ENCODE measurements around the gene RAB10. TPM values are rescaled to one million over a fixed set of nuclear protein-coding genes. Genes with fewer than 3 reads are reported as not detected.

RAB10 gene
- total and polyA plus RNA-seq, 3 donors from 2014 or later: 74.8 to 112 (median 96.8) TPM

GRCh38 chr2:26072925-26073768, 39.3 kb downstream of the RAB10 start:
- Histone ChIP-seq H3K9me3 (no peaks in the 10 kb centered on the region), H3K27ac (no peak overlapping the region), H3K27me3 (no peaks in the 10 kb centered on the region), H3K4me3 (no peak overlapping the region), H3K4me1 (peaks cover 20% of the 10 kb centered on the region), H3K36me3 (ENCODE audit: low read depth, missing control alignments) (no peaks in the 10 kb centered on the region)
- TF ChIP-seq POLR2A (IDR thresholded peaks at IDR 0.05) (no peak), CTCF (IDR thresholded peaks at IDR 0.05) (no peak)
- DNase-seq: no peak
- intact Hi-C loops (cut with DNase I; ENCODE audit: low total_unique reads): no loop called here
- WGBS, 2 donors: 38 to 47% methylated on average over 1 of the region's 1 CpG

DNA sequence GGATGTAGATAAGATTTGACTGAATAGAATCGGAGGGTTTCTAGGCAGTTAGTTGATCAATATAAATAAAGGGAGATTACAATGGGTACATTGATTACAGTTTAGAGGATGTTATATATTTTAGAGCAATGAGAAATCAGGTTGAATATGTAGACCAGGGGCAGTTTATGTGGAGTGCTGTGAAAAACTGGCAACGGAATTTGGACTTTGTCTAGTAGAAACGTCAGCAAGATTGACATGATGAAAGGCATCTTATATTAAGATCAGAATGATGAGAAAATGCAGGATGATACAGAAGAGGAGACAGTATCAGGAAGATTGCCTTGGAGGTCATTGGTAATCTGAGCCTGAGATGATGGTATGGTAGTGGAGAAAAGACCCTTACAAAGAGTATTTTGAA, 39.9 kb downstream of the RAB10 start:
- no peak overlapping the region for H3K4me3 ChIP-seq
- H3K9me3 ChIP-seq: no peaks in the 10 kb centered on the region
- 75 to 77% methylated on average over 3 of the region's 3 CpGs for WGBS, 2 donors
- no peaks in the 10 kb centered on the region for H3K27me3 ChIP-seq
- peaks cover 19% of the 10 kb centered on the region for H3K4me1 ChIP-seq
- no peaks in the 10 kb centered on the region for H3K36me3 ChIP-seq (ENCODE audit: low read depth, missing control alignments)
- intact Hi-C loops (cut with DNase I; ENCODE audit: low total_unique reads): no loop called here
- no peak for DNase-seq
- TF ChIP-seq POLR2A (IDR thresholded peaks at IDR 0.05): no peak
- TF ChIP-seq CTCF (IDR thresholded peaks at IDR 0.05): no peak
- H3K27ac ChIP-seq: no peak overlapping the region

DNA sequence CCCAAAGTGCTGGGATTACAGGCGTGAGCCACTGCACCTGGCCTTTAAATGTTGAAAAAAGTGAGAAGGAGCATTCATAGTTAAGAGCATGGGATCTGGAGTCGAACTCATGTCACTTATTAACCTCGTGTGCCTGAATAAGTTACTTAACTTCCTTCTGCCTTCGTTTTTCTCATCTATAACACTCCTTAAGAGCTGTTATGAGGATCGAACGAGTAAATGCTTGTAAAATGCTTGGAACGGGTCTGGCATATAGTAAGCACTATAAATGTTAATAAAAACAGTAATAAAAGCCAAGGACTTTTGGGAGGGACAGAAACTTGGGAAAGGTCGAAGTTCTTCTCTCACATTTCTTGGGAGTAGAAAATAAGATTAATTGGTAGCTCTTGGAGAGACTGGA, 40.8 kb downstream of the RAB10 start:
- no peaks in the 10 kb centered on the region for H3K9me3 ChIP-seq
- no peaks in the 10 kb centered on the region for H3K36me3 ChIP-seq (ENCODE audit: low read depth, missing control alignments)
- no peak for DNase-seq
- H3K27ac ChIP-seq: no peak overlapping the region
- H3K27me3 ChIP-seq: no peaks in the 10 kb centered on the region
- TF ChIP-seq CTCF (IDR thresholded peaks at IDR 0.05) (no peak), POLR2A (IDR thresholded peaks at IDR 0.05) (no peak)
- no peak overlapping the region for H3K4me3 ChIP-seq
- intact Hi-C loops (cut with DNase I; ENCODE audit: low total_unique reads): no loop called here
- peaks cover 12% of the 10 kb centered on the region for H3K4me1 ChIP-seq
- WGBS, 2 donors: 64% methylated on average over 8 of the region's 8 CpGs

GRCh38 chr2:26075173-26075572, 41.3 kb downstream of the RAB10 start:
- H3K4me1 ChIP-seq: peaks cover 9% of the 10 kb centered on the region
- no peak overlapping the region for H3K27ac ChIP-seq
- no peaks in the 10 kb centered on the region for H3K9me3 ChIP-seq
- TF ChIP-seq CTCF (IDR thresholded peaks at IDR 0.05) (no peak), POLR2A (IDR thresholded peaks at IDR 0.05) (no peak)
- no peak for DNase-seq
- H3K27me3 ChIP-seq: no peaks in the 10 kb centered on the region
- intact Hi-C loops (cut with DNase I; ENCODE audit: low total_unique reads): no loop called here
- H3K36me3 ChIP-seq (ENCODE audit: low read depth, missing control alignments): no peaks in the 10 kb centered on the region
- no peak overlapping the region for H3K4me3 ChIP-seq
- WGBS, 2 donors: 38 to 55% methylated on average over 1 of the region's 1 CpG
